Stimulated activated CD4-positive, alpha-beta T cell treated with anti-CD3 and anti-CD28 coated beads, Interleukin-2, amount 100 ng/mL, for 24 hours (primary cell): ENCODE data around the gene PRKAG3.
"Not testable (repeated sequence)": the region's sequence is repeated elsewhere in the genome, so short reads cannot be mapped to it uniquely, and the experiment has no call there.

Experiments used
- DNase-seq, 2 donors: peaks; one replicate each; pipeline ENCODE4 v3.0.0-alpha.2; 2020

The PRKAG3 gene

GRCh38 chr2:218861645-218862318 lies 30.2 kb upstream of the PRKAG3 start:
- no peak for DNase-seq

- no peak for DNase-seq
Observed at GRCh38 chr2:218860950-218861381, 29.4 kb upstream of the PRKAG3 start.

- DNase-seq = no peak
Observed at GRCh38 chr2:218859988-218860831, 28.6 kb upstream of the PRKAG3 start.

- no peak for DNase-seq
Observed at GRCh38 chr2:218859556-218859987, 28.0 kb upstream of the PRKAG3 start, which contains the start of gene WNT6. Gene WNT6, plus strand, starts transcription at chr2:218859805. Its CDS starts 233 bp downstream, at chr2:218860038.

GRCh38 chr2:218858671-218859555 lies 27.3 kb upstream of the PRKAG3 start:
- no peak for DNase-seq

- no peak for DNase-seq
Observed at GRCh38 chr2:218858138-218858445, 26.5 kb upstream of the PRKAG3 start.

- no peak for DNase-seq
Observed at GRCh38 chr2:218857371-218858137, 26.0 kb upstream of the PRKAG3 start.

GRCh38 chr2:218856896-218857243 lies 25.3 kb upstream of the PRKAG3 start:
- DNase-seq = no peak

- DNase-seq = no peak
Observed at GRCh38 chr2:218856167-218856895, 24.7 kb upstream of the PRKAG3 start.

GRCh38 chr2:218855305-218856166 lies 23.9 kb upstream of the PRKAG3 start:
- no peak for DNase-seq

- no peak for DNase-seq
Observed at GRCh38 chr2:218854860-218855259, 23.3 kb upstream of the PRKAG3 start.

GRCh38 chr2:218853766-218854165 lies 22.2 kb upstream of the PRKAG3 start:
- DNase-seq = no peak

- DNase-seq = peak; percentile 77 to 80
Observed at GRCh38 chr2:218852911-218853667, 21.5 kb upstream of the PRKAG3 start.

GRCh38 chr2:218851286-218851685 lies 19.7 kb upstream of the PRKAG3 start:
- DNase-seq = no peak

GRCh38 chr2:218850796-218851195 lies 19.2 kb upstream of the PRKAG3 start:
- DNase-seq = no peak

GRCh38 chr2:218849721-218850120 lies 18.1 kb upstream of the PRKAG3 start:
- no peak for DNase-seq

- DNase-seq = not testable (repeated sequence)
Observed at GRCh38 chr2:218846963-218847362, 15.4 kb upstream of the PRKAG3 start.

GRCh38 chr2:218844334-218844733 lies 12.7 kb upstream of the PRKAG3 start:
- DNase-seq = not testable (repeated sequence)

GRCh38 chr2:218839888-218840287 lies 8.3 kb upstream of the PRKAG3 start:
- no peak for DNase-seq

- no peak for DNase-seq
Observed at GRCh38 chr2:218839430-218839829, 7.8 kb upstream of the PRKAG3 start.
